Retinal pigment epithelial cell (primary cell): ENCODE results near the gene HARBI1.

Experiments
- DNase-seq: peaks from one replicate; pipeline ENCODE4 v3.0.0-alpha.2; 2010; ENCODE audit warnings: low read depth
- H3K4me3 ChIP-seq: 2 replicates; pipeline ENCODE4 v1.5.1; 2011; ENCODE audit warnings: mild to moderate bottlenecking, low read length, control low read depth, moderate library complexity
- TF ChIP-seq, protein P1 (sequence below): conservative IDR thresholded peaks from 2 replicates; pipeline ENCODE4 v1.5.1; 2011; ENCODE audit warnings: low read depth, low read length, control low read depth, inconsistent platforms

The HARBI1 gene

DNA sequence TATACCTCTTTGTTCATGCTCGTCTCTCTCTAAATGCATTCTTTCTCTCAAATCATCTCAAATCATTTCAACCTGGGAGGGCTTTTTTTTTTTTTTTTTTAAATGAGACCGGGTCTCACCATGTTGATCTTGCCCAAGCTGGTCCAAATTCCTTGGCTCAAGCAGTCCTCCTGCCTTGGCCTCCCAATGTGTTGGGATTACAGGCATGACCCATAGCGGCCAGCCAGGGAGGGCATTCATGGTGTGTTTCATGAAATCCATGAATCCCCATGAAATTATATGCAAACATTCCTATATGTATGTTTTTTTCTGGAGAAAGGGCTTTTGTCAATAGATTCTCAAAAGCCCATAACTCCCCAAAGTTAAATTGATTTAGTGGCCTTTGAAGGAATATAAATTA lies 26.5 kb upstream of the HARBI1 start:
- TF ChIP-seq, protein P1, sequence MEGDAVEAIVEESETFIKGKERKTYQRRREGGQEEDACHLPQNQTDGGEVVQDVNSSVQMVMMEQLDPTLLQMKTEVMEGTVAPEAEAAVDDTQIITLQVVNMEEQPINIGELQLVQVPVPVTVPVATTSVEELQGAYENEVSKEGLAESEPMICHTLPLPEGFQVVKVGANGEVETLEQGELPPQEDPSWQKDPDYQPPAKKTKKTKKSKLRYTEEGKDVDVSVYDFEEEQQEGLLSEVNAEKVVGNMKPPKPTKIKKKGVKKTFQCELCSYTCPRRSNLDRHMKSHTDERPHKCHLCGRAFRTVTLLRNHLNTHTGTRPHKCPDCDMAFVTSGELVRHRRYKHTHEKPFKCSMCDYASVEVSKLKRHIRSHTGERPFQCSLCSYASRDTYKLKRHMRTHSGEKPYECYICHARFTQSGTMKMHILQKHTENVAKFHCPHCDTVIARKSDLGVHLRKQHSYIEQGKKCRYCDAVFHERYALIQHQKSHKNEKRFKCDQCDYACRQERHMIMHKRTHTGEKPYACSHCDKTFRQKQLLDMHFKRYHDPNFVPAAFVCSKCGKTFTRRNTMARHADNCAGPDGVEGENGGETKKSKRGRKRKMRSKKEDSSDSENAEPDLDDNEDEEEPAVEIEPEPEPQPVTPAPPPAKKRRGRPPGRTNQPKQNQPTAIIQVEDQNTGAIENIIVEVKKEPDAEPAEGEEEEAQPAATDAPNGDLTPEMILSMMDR: no peak
- DNase-seq: no peak
- H3K4me3 ChIP-seq: no peak overlapping the region

DNA sequence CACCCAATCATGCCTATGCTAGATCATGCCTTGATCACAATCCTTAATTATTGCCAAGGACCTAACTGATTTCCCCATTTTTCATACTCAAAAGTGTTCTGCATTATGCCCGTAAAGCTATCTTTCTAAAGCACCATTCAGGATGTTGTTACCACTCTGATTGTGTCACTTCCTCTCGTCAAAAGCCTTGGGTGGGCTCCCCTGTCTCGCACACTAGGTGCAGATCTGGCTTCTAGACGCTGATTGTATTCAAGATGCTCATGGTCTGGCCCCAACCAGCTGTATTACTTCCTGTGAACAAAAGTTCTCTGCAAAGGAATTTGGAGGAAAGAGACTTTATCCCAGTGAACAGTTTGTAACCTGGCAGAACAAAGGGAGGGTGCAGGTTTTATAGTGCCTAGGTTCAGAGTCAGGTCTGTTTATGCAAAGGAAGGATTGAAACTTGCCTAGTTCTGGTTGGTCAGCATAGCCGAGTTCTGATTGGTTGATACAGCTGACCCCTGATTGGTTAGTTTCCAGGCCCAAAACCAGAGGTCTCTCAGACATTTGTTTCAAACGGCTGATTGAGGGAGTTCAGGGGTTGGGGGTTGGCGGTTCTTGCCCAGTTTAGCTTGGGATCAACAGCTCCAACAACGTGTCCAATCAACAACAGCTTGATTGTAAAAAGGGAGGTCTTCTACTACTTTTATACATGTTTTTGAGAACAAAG lies 25.8 kb upstream of the HARBI1 start:
- TF ChIP-seq, protein P1: no peak
- H3K4me3 ChIP-seq: no peak overlapping the region
- no peak for DNase-seq

DNA sequence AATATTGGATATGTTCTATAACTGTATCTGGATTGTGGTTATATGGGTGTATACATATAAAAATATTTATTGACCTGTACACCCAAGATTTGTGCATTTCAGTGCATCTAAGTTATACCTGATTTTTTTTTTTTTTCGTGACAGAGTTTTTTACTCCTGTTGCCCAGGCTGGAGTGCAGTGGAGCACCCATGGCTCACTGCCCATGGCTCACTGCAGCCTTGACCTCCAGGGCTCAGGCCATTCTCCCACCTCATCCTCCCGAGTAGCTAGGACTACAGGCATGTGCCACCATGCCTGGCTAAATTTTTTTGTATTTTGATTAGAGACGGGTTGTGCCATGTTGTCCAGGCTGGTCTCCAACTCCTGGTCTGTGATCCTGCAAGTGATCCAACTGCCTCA lies 24.6 kb upstream of the HARBI1 start:
- TF ChIP-seq, protein P1: no peak

DNA sequence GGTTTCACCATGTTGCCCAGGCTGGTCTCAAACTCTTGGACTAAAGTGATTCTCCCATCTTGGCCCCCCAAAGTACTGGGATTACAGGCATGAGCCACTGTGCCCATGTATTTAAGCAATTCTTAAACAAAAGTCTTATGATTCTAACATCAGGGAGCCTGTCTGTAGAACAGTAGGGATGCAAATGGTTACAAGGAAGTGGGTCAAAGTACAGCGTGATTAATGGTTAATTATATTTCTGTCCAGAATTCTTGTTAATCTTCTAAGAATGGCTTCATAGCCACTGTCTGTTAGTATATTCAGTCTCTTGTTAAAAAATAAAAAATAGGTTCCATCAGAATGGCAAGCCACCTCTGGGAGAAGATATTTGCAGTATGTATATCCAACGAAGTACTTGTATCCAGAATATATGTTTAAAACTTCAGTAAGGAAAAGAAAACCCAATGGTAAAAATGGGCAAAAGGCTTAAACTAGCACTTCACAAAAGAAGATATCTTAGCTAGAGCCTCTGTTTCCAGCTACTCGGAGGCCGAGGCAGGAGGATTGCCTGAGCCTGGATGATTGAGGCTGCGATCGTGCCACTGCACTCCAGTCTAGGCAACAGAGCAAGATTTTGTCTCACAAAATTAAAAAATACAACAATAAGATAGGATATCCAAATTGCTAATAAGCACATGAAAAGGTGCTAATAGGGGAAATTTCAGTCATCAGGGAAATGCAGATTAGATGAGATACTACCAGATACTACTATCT lies 23.2 kb upstream of the HARBI1 start:
- no peak overlapping the region for H3K4me3 ChIP-seq
- TF ChIP-seq, protein P1: no peak
- DNase-seq: no peak

More for the DNA sequence above, 24.6 kb upstream of the HARBI1 start:
- H3K4me3 ChIP-seq: no peak overlapping the region
- DNase-seq: no peak

DNA sequence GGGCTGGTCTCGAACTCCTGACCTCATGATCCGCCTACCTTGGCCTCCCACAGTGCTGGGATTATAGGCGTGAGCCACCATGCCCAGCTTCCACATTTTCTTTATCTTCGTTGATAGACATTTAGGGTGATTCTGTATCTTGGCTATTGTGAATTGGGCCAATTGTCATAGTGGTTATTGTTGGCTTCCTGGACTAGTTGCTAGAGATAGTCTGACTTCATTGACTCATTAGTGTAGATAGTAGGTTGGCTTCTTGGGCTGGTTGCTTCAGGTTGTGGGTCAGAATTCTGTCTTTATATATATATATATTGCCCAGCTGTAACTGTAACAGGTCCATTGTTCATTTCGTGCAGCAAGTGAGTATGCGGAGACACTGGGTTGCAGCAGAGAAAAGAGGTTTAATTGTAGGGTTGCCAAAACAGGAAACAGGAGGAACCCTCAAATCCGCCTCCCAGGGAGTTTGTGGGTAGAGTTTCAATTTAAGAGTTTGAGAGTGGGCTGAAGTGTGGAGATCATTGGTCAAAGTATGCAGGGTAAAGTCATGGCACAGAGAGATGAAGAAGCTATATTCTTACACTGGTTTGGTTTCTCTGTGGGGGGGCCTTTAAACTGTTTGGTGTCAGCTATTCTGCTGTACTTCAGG lies 22.3 kb upstream of the HARBI1 start:
- H3K4me3 ChIP-seq: no peak overlapping the region
- DNase-seq: no peak
- TF ChIP-seq, protein P1: no peak

DNA sequence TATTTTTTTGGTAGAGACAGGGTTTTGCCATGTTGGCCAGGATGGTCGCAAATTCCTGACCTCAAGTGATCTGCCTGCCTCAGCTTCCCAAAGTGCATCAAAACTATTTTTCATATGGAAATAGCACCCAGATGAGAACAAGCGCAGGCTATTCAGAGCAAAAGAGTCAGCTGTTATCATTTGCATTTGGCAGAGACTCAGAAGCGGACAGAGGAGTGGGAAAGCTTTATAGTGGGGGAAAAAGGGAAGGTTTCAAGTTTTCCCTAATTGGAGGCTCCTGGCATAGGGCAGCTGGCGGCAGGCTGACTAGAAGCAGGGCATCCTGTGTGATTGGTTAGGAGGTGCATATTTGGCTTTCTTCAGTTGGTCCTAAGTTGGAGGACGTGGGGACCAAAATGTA lies 20.5 kb upstream of the HARBI1 start:
- TF ChIP-seq, protein P1: no peak
- no peak overlapping the region for H3K4me3 ChIP-seq
- DNase-seq: no peak
